NT2/D1 (cell line): ENCODE measurements around the gene CYP2U1.

Source experiments
- SUZ12 ChIP-seq: IDR thresholded peaks from 2 replicates; pipeline ENCODE4 v1.6.1; 2011; ENCODE audit not compliant: insufficient read length, insufficient read depth; ENCODE audit errors: extremely low read depth
- YY1 ChIP-seq: IDR thresholded peaks from 2 replicates; pipeline ENCODE4 v1.6.1; 2011; ENCODE audit not compliant: insufficient read length, insufficient read depth
- ZNF274 ChIP-seq: IDR thresholded peaks from 2 replicates; pipeline ENCODE4 v1.6.1; 2011; ENCODE audit warnings: mild to moderate bottlenecking, low read depth, low read length

DNA sequence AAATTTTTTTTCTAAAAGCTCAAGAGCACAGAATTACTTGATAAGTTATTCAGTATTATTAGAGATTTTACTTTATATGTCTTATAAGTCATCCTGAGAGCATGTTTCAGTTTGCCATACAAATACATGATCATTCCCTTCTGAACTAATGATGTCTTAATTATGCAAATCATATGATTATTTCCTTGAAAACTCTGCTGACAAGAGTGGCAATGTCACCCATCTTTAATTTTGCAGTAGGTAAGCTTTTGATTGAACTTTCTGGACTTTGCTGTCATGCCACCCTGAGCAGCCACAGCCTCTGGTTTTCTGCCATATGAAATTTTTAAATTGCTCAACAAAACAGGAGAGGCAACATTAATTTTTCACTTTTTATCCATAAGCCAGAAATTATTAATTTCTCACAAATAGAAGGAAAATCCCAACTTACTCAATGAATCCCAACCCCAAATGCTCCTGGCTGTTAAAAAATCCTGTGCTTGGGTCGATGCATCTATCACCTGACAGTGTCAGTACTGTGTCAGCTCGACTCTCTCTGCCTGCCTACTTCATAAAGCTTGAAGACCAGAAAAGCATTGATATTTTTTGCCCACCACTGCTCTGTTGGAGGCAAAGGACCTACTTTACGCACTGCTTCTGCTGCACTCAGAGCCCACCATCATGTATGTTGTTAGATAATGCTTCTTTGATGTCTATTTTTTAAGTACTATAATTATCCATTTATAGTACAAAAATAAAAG is 46.8 kb downstream of the CYP2U1 start:
- TF ChIP-seq ZNF274: no peak
- no peak for TF ChIP-seq YY1
- TF ChIP-seq SUZ12: no peak
